Sigmoid colon (tissue), 4 donors: Measurements from ENCODE around the gene UBIAD1.

Experiments
- CTCF ChIP-seq, 4 experiments: fragments of 450-650 bp in 3 of 4; fragments of 200-600 bp in 1 of 4; IDR thresholded peaks; one replicate each; pipeline ENCODE4 v1.5.1; 2016 to 2019; ENCODE audit warnings: antibody characterized with exemption in 4 of 4, mild to moderate bottlenecking in 3 of 4, moderate library complexity in 2 of 4
- EP300 ChIP-seq, 4 donors: sonication (generic); formaldehyde crosslinking; IDR thresholded peaks; one replicate each; pipeline ENCODE4 v1.6.1; 2017; ENCODE audit warnings: antibody characterized with exemption in 4 of 4

GRCh38 chr1:11273595-11274234 is 717 bp downstream of the UBIAD1 start:
- TF ChIP-seq CTCF (IDR thresholded peaks at IDR 0.05) = no peak
- TF ChIP-seq EP300 (IDR thresholded peaks at IDR 0.05) = no peak
